ENCODE measurements around the gene ITIH6. TPM values are rescaled to one million over a fixed set of nuclear protein-coding genes. Genes with fewer than 3 reads are reported as not detected.

Gene ITIH6
- total RNA-seq, 1 donor from 2014 or later = not detected

DNA sequence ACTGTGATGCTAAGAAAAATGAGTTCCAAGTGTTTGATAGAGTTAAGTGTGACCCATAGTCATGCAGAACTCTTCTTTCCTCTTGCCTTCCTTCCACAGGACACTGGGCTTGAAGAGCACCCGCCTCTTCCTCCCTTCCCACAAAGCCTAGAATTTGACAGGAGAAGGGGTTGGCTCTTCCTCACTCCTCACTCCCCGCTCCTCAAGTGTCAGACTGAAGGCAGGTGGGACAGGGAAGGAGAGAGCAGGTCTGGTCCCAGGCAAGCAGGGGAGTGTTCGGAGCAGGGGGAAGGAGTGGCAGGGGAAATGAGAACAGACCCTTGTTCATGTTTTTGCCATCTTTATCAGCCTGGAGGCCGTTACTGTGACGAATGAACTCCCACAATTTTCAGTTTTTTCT lies 20.2 kb upstream of the ITIH6 start:
- peaks cover 1% of the 10 kb centered on the region for H3K36me3 ChIP-seq (ENCODE audit: control insufficient read depth, insufficient read depth, low read length)
- H3K4me3 ChIP-seq (ENCODE audit: low read depth, low read length) = no peak overlapping the region
- no peak for FAIRE-seq
- H3K27me3 ChIP-seq (ENCODE audit: control insufficient read depth, insufficient read depth, low read length) = no peaks in the 10 kb centered on the region
- no peak for TF ChIP-seq CTCF (IDR thresholded peaks at IDR 0.05; ENCODE audit: insufficient read depth, low read length, severe bottlenecking)
- no peak for DNase-seq (ENCODE audit: low read depth)

GRCh38 chrX:54817220-54817820 lies 19.3 kb upstream of the ITIH6 start:
- Histone ChIP-seq H3K4me3 (ENCODE audit: low read depth, low read length) (no peak overlapping the region), H3K27me3 (ENCODE audit: control insufficient read depth, insufficient read depth, low read length) (no peaks in the 10 kb centered on the region), H3K36me3 (ENCODE audit: control insufficient read depth, insufficient read depth, low read length) (peaks cover 3% of the 10 kb centered on the region)
- FAIRE-seq (no peak), DNase-seq (ENCODE audit: low read depth) (no peak)
- no peak for TF ChIP-seq CTCF (IDR thresholded peaks at IDR 0.05; ENCODE audit: insufficient read depth, low read length, severe bottlenecking)

- DNase-seq (ENCODE audit: low read depth) (no peak), FAIRE-seq (peak; percentile 96)
- no peak for TF ChIP-seq CTCF (IDR thresholded peaks at IDR 0.05; ENCODE audit: insufficient read depth, low read length, severe bottlenecking)
- Histone ChIP-seq H3K27me3 (ENCODE audit: control insufficient read depth, insufficient read depth, low read length) (no peaks in the 10 kb centered on the region), H3K4me3 (ENCODE audit: low read depth, low read length) (no peak overlapping the region), H3K36me3 (ENCODE audit: control insufficient read depth, insufficient read depth, low read length) (peaks cover 11% of the 10 kb centered on the region)
These were observed 14.3 kb upstream of the ITIH6 start for GRCh38 chrX:54812306-54812705.

- Histone ChIP-seq H3K36me3 (ENCODE audit: control insufficient read depth, insufficient read depth, low read length) (peaks cover 11% of the 10 kb centered on the region), H3K4me3 (ENCODE audit: low read depth, low read length) (no peak overlapping the region), H3K27me3 (ENCODE audit: control insufficient read depth, insufficient read depth, low read length) (no peaks in the 10 kb centered on the region)
- DNase-seq (ENCODE audit: low read depth) (no peak), FAIRE-seq (no peak)
- TF ChIP-seq CTCF (IDR thresholded peaks at IDR 0.05; ENCODE audit: insufficient read depth, low read length, severe bottlenecking) = no peak
These were observed 13.3 kb upstream of the ITIH6 start for GRCh38 chrX:54811301-54811885.

DNA sequence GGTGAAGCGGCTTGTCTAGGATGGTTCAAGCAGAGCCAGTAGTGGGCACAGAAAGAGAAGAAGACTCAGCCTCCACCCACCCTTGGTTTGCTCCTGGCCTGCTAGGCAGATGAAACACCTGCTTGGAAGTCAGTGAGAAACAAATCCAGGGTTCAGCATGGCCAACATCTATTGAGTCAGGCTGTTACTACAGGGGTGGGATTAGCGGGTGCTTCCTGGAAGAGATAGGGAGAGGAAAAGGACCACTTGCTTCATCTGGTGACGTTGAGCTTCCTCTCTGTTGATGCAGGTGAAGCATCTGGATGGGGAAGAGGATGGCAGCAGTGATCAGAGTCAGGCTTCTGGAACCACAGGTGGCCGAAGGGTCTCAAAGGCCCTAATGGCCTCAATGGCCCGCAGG lies 12.5 kb upstream of the ITIH6 start:
- FAIRE-seq (no peak), DNase-seq (ENCODE audit: low read depth) (no peak)
- TF ChIP-seq CTCF (IDR thresholded peaks at IDR 0.05; ENCODE audit: insufficient read depth, low read length, severe bottlenecking) = no peak
- Histone ChIP-seq H3K27me3 (ENCODE audit: control insufficient read depth, insufficient read depth, low read length) (no peaks in the 10 kb centered on the region), H3K36me3 (ENCODE audit: control insufficient read depth, insufficient read depth, low read length) (peaks cover 11% of the 10 kb centered on the region), H3K4me3 (ENCODE audit: low read depth, low read length) (no peak overlapping the region)
